SHP77 treated with DMSO at 0.1 percent for 48 hours (cell line): ENCODE data around the gene HNRNPAB.
"Not testable (repeated sequence)": the region's sequence is repeated elsewhere in the genome, so short reads cannot be mapped to it uniquely, and the experiment has no call there.

Experiments used
- DNase-seq: peaks from one replicate; lab custom pipeline; 2025; lab: John Stamatoyannopoulos, UW

The HNRNPAB gene

DNA sequence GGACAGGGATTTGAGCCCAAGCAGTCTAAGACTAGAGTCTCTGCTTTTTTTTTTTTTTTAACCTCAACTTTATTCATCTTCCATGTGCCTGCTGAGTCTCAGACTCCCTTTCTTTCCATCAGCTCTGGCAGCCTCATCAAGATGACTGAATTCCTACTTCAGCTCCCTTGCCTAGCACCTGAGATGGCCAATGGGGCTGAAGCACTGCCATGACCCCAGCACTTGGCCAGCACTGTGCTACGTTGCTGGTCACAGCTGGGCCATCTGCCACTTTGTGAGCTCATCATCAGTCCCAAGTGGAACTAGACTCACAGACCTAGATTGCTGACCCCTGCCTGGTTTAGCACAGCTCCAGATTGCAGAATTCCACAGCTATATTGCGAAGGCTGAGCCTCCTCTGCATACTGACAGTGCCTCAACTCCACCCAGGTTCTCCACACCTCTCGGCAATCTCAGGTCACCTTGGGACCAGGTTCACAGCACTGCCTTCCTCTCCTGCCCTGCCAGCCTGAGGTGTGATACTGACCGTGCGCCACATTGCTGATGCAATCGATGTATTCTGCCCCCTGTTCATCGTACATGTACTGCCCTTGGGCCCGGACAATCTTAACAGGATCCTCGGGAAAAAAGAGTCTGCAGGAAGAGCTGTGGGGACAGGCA, 26.7 kb downstream of the HNRNPAB start:
- DNase-seq = no peak

DNA sequence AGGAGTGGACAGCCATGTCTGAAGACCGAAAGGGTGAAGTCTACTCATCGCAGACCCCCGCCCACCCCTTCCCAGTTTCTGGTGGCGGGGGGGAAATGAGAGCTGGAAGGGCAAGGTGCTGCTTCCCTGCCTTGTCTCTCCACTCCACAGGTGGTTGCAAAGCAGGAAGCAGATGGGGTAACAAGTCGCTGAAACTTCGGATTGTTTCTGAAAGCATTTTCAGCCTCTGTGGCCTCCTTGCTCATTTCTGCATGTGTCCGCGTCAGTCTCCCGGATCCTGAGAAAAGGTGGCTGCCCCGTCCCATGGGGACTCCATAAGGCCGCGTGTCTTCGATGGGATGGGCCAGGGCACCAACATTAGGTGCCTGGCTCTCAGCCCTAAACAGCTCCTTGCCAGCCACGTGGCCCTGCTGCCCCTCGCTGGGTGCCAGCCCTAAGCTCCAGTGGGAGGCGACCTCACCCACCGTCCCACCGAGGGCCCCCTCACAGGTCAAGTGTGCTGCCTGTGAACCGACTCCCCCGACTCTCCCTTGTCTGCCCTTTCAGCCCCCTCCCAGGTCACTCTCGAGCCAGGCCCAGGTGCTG, 27.3 kb downstream of the HNRNPAB start:
- no peak for DNase-seq

DNA sequence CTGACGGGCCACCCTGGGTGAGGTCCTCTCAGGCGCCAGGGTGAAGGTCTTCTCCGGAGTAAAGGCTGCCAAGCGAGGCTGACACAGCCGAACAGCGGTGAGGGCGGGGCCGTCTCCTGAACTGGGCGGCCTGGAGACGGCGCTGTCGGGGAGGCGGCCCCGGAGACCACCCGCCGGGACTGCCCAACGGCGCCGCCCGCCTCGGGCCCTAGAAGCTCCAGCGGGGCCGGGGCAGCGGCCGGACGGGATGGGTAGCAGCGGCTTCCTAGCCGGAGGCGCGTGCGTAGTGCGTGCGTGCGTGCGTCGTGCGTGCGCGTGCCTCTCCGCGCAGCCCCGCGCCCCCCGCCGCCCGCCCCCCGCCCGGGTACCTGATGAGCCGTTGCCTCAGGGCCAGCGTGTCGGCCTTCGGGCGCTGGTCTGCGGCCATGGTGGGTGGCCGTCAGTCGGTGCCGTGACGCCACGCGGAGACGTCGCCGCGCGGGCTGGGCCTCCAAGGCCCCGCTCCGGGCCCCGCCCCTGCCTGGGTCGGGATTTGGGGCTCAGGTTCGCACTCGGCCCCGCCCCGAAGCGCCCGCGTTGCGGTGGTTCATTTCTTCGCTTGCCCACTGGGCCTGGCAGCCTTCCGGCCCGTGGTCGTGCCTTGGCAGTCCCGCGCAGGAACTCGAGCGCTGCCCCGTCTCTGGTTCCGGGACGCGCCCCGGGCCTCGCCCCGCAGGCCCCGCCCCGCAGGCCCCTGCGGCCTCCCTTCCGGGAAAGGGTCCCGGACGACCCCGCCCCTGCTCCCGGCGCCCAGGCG, 28.0 kb downstream of the HNRNPAB start, which contains the start of gene PHYKPL:
PHYKPL (minus strand) TSS at position 679 of the 796 bp plus-strand sequence; CDS start at position 427, 252 bp downstream.
- DNase-seq = peak; percentile 18

DNA sequence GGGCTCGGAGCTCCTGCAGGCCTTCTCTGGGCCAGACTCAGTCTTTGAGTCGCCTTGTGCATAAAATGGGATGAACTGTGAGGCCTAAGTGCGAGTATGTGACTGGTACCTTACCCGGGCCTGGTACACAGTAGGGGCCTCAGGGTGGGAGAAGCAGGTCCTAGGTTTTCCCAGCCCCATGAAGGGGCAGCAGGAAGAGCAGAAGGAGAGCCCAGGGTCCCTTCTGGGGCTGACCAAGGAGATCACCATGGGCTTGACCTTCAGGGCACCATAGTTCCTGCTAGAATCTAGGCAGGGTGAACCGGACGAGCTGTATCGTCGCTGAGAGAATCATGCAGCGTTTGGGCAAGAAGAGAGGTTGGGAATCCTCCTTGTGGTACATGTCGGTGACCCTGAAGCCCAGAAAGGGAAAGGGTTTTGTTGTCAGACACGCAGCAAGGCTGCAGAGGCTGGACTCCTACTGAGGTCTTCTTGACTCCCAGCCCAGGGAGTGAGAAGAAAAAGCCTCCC, 28.6 kb downstream of the HNRNPAB start:
- no peak for DNase-seq

DNA sequence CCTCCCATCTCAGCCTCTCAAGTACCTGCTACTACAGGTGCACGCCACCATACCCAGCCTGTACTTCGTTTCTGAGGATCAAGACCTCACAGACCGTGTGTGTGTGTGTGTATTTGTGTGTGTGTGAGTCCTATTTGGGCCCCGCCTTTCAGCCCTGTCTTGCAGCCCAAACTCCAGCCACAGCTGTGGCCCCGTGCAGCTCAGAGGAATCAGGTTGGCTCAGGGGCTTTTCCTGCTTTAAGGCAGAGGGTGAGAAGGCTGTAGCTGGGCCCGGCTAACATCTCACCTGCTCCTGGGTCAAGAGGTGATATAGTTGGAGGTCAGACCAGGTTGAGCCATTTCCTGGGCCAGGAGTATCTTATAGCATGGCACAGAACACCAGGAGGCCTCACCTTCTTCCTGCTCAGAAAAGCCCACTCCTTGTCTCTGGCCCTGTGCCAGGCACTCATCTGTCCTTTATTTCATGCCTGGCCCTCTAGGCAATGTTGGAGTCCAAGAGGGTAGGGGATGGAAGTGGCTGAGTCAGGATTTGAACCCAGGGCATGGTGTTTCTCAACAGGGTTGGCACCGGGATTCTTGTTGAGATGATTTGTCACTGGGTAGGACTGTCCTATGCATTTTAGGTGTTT, 29.9 kb downstream of the HNRNPAB start:
- DNase-seq = no peak

DNA sequence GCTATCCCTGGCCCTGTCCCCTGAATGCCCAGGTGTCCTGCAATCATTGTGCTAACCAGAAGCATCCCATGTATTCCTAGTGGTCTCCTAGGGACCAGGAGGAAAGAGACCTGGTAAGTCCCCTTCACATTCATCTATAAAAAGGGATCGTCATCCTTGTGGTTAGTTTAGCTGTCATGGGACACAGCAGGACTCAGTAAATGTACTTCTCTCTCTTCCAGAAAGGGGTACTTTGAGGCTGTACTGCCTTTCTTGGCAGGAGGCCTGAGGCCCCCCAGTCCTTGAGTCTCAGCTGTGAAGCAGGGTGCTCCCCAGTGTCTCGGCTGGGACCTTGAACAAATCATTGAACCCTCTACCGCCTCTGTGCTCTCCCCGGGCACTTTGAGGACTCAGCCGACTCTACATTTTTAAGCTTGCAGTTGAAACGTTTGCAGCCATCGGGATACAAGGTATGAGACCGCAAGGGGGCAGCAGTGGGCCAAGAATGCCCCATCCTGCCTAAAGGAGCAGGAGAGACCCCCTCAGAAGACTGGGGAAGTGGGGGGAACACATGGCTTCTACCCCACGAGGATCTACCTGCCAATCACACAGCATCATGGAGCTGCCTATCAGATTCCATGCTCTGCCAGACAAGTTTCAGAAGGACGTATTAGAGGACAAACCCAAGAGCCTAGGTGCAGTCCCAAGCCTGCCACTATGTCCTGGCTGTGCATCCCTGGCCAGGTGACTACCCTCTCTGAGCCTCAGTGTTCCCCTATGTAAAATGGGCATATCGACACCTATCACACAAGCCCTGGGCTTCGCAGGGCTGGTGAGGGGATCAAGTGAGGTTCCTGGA, 30.6 kb downstream of the HNRNPAB start:
- peak; percentile 3 for DNase-seq

DNA sequence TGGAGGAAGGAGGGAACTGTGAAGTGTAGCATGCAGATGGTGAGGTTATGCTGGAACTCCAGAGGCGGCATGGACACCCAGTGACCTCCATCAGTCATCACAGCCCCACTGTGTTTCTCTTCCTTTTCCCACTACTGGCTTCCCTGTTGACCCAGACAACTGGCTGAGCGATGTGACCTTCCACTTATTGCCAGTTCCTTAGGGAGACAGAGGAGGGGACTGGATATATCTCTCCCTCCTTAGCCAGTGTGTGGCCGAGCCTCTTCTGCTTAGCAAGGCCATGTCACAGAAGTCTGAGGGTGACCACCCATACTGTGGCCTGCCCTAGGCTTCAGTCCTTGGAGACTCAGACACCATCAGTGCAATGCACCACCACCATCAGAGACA, 31.2 kb downstream of the HNRNPAB start:
- DNase-seq = no peak

DNA sequence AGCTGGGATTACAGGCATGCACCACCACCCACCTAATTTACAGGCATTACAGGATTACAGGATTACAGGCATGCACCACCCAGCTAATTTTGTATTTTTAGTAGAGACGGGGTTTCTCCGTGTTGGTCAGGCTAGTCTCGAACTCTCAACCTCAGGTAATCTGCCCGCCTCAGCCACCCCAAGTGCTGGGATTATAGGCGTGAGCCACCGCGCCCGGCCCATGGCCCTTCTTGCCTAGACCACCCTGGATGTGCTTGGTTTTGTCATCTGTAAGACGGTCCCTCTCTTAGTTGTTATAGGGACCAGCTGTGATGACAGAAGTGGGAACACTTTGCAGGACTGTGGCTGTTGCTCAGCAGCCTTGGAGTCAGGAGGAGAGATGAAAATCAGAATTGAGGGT, 31.8 kb downstream of the HNRNPAB start:
- DNase-seq = no peak

DNA sequence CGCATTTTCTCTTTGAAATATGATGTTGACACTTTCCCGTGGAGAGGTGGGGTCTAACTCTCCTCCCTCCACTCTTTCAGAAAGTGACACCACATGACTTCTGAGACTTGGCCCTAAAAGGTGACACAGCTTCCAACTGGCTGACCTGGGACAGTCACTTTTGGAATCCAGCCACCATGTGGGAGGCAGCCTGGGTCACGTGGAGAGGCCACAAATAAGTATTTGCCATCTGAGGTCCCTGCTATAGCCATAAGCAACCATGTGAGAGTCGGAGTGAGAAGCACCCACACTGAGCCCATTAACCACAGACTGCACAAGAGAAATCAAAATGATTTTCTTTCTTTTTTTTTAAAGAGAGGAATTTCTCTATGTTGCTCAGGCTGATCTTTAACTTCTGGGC, 32.3 kb downstream of the HNRNPAB start:
- DNase-seq = no peak

DNA sequence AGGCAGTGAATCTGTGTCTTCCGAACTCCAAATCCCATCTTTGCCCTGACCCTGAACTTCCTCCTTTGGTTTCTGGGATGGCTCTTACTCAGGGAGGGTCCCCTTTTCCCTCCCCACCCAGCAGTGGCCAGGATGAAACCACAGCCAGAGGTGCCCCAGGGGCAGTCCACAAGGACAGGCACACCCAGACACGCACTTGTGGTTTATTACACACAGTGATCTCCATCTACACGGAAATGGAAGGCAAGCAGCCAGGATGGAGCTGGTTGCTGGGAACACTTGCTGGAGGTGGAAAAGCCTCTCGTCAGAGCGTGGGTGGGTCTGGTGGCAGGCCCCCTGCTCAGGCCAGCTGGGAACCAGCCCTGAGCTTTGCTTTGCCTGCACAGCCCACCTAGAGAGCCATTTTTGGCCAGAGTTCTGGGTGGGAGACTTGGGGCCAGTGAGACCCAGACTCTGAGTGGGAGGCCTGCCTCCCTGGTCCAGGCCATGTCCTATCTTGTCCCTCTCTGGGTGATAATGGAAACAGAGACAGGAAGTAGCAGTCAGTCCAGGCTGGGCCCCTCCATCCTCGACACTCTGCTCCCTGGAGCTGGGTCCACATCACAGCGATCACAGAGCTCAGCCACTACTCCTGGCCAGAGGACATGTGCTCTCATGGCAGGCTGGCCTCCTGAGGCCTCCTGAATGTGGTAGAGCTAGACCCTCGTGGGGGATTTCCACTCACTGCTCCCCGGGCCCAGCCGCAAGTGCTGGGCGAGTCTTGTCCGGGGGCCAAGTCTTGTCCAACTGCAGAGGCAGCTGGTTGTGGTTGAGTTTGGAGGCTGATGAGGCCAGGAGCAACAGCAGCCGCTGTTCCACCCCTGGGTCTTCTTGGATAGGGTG, 33.3 kb downstream of the HNRNPAB start:
- DNase-seq = no peak

DNA sequence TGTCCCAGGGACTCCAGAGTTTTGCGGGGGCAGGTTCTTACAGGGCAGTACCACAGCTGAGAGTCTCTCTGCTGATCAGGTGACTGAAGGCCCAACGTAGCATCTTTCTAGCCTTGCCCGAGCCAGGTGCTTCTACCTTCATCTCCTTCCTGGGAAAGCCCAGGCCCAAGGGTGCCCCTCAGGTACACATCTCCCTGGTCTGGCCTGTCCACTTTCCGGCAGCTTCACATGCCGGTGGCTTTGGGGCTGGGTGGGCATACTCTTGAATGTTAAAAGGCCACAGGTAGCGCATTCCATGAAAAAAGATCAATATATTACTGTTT, 33.9 kb downstream of the HNRNPAB start:
- no peak for DNase-seq

DNA sequence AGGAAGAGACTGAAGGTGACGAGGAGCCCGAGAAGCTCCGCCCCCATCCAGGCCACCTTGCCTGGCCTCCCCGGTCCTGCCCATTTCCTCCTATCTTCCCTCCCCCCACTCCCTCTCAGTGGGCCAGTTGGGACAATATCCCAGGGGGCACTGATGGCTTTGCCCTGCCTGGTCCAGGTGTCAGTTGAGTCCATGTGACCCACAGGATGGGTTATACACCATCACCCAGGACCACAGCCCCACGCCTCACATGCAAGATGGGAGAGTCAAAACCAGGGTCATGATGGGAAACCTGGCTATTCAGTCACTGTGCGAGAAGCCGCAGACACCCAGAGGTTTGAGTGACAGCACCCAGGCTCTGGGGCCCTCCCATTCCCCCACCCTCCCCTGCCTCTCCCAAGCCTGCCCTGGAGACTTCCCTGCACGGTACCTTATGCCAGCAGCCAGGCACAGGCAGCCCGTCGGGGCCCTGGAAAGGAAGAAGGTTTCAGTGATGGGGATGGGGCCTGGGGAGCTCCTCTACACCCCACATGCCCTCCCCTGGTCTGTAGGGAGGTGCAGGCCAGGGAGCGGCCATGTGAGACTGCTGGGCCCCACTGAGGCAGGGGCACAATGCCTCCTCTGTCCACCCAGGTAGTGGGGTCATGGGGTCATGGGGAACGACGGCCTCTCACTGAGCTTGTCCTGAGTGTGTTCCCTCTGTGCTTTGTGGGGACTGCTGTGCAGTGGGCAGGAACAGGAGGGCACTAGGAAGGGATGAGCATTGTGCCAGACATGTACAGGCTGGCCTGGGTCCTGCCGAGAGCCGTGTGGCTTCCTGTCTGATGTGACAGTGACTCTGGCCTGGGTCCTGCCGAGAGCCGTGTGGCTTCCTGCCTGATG, 34.6 kb downstream of the HNRNPAB start:
- no peak for DNase-seq

DNA sequence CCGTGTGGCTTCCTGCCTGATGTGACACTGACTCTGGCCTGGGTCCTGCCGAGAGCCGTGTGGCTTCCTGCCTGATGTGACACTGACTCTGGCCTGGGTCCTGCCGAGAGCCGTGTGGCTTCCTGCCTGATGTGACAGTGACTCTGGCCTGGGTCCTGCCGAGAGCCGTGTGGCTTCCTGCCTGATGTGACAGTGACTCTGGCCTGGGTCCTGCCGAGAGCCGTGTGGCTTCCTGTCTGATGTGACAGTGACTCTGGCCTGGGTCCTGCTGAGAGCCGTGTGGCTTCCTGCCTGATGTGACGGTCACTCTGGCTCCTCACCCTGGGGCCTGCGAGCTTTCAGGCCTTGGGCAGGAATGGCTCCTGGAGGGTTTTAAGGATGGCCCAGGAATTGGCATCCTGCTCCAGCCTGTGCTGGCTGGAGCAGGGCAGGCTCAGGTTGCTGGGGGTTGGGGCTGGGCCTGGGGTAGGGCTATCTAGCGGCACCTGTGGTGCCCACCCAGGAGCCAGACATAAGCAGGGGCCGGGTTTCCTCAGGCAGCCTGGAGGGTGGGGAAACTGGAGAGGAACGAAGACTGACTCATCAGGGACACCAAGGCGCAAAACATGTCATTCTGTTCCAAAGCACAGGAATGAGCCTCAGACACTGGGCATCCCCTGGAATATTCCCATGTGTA, 35.4 kb downstream of the HNRNPAB start:
- DNase-seq = not testable (repeated sequence)

DNA sequence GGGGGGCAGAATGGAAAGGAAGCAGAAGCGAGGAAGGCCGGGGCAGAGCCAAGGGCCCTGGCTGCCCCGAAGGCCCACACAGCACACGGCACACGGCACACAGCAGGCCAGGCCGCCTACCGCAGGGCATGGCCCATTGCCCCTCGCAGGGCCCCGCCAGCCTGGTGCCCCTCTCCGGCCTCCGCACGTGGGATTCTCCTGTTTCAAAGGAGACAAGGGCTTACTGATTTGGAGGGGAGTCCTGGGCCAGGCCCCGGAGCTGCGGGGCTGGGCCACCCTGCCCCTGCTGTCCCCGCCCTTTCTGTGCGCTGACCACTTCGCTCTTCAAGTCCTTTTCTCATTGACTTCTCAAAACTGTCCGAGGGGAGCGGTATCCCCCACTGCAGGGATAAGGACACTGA, 36.0 kb downstream of the HNRNPAB start:
- no peak for DNase-seq

DNA sequence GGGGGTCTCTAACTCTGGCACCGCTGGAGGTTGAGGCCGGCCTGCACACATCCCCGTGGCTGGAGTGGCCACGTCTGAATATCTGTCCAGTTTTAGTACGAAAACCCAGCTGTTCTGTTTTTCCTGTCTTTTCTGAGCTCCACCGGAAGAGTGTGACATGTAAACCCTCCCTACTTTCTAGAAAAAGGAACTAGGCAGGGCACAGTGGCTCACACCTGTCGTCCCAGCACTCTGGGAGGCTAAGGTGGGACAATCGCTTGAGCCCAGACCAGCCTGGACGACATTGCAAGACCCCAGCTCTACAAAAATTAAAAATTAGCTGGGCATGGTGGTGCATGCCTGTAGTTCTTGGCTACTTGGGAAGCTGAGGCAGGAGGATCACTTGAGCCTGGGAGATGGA, 36.4 kb downstream of the HNRNPAB start:
- no peak for DNase-seq

DNA sequence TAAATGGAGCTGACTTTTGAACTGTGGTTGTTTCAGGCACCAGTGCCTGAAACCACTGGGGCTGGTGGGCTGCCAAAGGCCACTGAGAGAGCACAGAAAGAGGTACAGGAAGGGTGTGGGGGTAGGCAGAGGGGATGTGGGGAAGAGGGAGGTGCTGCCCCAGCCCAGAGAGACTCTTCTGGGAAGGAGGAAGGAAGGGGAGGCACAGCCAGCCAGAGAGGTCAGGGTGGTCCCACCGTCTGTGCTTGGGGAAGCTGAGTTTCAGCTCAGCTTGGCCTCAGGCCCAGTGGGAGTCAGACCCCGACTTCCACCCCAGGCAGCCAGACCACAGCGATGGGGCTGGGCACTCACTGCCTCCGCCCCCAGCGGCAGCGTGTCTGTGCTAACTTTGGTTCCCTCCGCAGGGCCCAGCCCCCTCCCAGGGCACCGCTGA, 36.9 kb downstream of the HNRNPAB start:
- DNase-seq = no peak

DNA sequence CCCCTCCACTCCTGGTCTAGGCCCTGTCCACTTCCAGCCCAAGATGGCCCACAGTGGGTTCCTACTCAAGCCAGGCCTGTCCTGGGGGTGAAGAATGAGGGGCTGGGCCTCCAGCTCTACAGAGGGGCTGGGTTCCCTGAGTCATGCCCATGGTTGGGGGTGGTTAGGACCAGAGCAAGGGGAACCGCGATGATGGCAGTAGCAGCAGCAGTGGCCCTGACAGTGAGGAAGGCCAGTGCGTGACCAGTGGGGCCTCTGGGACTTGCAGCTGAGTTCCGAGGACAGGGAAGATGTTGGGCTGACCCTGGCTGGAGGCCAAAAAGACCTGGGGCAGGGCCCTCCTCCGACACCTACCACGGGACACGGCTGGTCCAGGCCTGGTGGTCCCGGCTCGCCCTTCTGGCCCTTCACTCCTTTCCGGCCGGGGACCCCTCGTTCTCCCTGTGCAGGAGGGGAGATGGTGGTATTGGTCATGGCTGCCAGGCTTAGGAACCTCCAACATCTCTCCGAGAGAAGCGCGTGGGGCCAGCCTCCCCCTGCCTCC, 37.4 kb downstream of the HNRNPAB start:
- DNase-seq = no peak

DNA sequence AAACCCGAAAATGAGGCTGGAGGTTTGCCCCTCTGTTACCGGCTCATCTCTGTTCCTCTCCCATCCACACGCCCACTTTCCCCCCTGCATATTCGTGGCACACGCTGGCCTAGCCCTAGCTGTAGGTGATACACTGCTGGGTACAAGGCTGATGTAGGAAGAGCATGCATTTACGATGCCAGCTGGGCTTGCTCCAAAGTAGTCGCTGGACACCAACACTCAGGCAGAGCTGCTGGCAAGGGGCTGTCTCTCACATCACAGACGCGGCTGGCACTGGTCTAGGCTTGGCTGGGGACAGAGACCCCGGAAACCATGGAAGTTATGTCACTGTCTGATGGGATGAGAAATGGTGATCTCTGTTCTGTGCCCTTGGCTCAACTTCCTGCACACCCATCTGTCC, 38.1 kb downstream of the HNRNPAB start:
- DNase-seq = no peak

DNA sequence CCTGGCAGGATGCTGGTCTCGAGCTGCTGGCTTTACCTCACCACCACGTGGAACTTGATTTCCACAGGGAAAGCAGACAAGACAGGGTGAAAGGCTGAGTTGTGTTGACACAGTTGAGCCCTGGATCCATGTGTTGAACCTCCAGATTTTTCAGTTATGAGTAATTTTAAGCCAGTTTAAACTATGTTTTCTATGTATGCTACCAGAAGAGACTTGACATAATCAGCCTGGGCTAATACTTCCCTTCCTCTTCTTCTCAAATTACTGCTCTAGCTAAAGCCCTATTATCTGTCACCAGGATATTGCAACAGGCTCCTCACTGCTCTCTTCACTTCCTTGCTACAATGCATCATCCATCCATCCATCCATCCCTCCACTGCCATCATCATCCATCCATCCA, 40.2 kb downstream of the HNRNPAB start:
- DNase-seq = no peak
